Neural cell (in vitro differentiated cells): Measurements from ENCODE around the gene TECPR1. TPM values are rescaled to one million over a fixed set of nuclear protein-coding genes. Genes with fewer than 3 reads are reported as not detected.

ENCODE experiments used
- H2AFZ ChIP-seq: fragments of 200-600, 300-800 bp; sonication (generic), shearing (Covaris generic); 2 replicates; pipeline ENCODE4 v1.6.0; 2014; ENCODE audit warnings: low read depth, mild to moderate bottlenecking, antibody characterized with exemption, low read length, moderate library complexity
- H3F3A ChIP-seq: fragments of 200-600 bp; shearing (Covaris generic); 2 replicates; pipeline ENCODE4 v1.6.1; 2016; ENCODE audit warnings: mild to moderate bottlenecking, moderate library complexity, mixed read lengths, antibody characterized with exemption, low read length; ENCODE audit not compliant: insufficient read depth, poor library complexity, severe bottlenecking
- H3K27ac ChIP-seq: fragments of 200-600, 300-800 bp; sonication (generic), shearing (Covaris generic); 2 replicates; pipeline ENCODE4 v1.5.1; 2014; ENCODE audit warnings: mild to moderate bottlenecking, low read length, moderate library complexity
- H3K27me3 ChIP-seq: fragments of 300-800, 200-600 bp; sonication (generic), shearing (Covaris generic); 2 replicates; pipeline ENCODE4 v1.6.0; 2014; ENCODE audit warnings: mild to moderate bottlenecking, low read depth, low read length, moderate library complexity; ENCODE audit not compliant: insufficient read depth
- H3K36me3 ChIP-seq: fragments of 300-800, 200-600 bp; sonication (generic), shearing (Covaris generic); 2 replicates; pipeline ENCODE4 v1.5.1; 2014; ENCODE audit warnings: mild to moderate bottlenecking, antibody characterized with exemption, low read length, moderate library complexity; ENCODE audit not compliant: insufficient read depth
- H3K4me2 ChIP-seq: fragments of 300-800, 200-600 bp; sonication (generic), shearing (Covaris generic); 2 replicates; pipeline ENCODE4 v1.6.0; 2014; ENCODE audit warnings: mild to moderate bottlenecking, low read length
- H3K4me3 ChIP-seq: fragments of 300-800, 200-600 bp; sonication (generic), shearing (Covaris generic); 2 replicates; pipeline ENCODE4 v1.5.1; 2014; ENCODE audit warnings: mild to moderate bottlenecking, low read length, moderate library complexity
- H3K79me2 ChIP-seq: fragments of 200-600 bp; shearing (Covaris generic); replicated peaks from 2 replicates; pipeline ENCODE4 v1.6.0; 2014; ENCODE audit warnings: mild to moderate bottlenecking, low read length, moderate library complexity; ENCODE audit not compliant: insufficient read depth
- H3K9ac ChIP-seq: fragments of 300-800, 200-600 bp; sonication (generic), shearing (Covaris generic); 2 replicates; pipeline ENCODE4 v1.6.1; 2016; ENCODE audit warnings: mild to moderate bottlenecking, low read length, mixed read lengths
- H3K9me2 ChIP-seq: fragments of 200-600 bp; shearing (Covaris generic); 2 replicates; pipeline ENCODE4 v1.6.1; 2016; ENCODE audit warnings: mild to moderate bottlenecking, low read length, mixed read lengths; ENCODE audit not compliant: insufficient read depth
- H3K9me3 ChIP-seq: fragments of 200-600, 300-800 bp; sonication (generic), shearing (Covaris generic); 2 replicates; pipeline ENCODE4 v1.6.1; 2016; ENCODE audit warnings: mild to moderate bottlenecking, mixed run types, low read length, moderate library complexity, mixed read lengths
- H4K20me1 ChIP-seq: fragments of 200-600 bp; shearing (Covaris generic); 2 replicates; pipeline ENCODE4 v1.6.1; 2016; ENCODE audit warnings: mild to moderate bottlenecking, mixed run types; ENCODE audit not compliant: insufficient read depth
- CTCF ChIP-seq: fragments of 450-650 bp; IDR thresholded peaks from 2 replicates; pipeline ENCODE4 v1.5.1; 2014; ENCODE audit warnings: antibody characterized with exemption, mild to moderate bottlenecking, moderate library complexity; ENCODE audit not compliant: poor library complexity, severe bottlenecking
- EP300 ChIP-seq: fragments of 450-650 bp; conservative IDR thresholded peaks from 2 replicates; pipeline ENCODE4 v1.6.1; 2014; ENCODE audit warnings: antibody characterized with exemption, mild to moderate bottlenecking, moderate library complexity; ENCODE audit not compliant: poor library complexity, severe bottlenecking
- EZH2 ChIP-seq: fragments of 200-600, 300-800 bp; shearing (Covaris generic), sonication (generic); IDR thresholded peaks from 2 replicates; pipeline ENCODE4 v1.6.1; 2014; ENCODE audit warnings: antibody characterized with exemption, low read length, borderline replicate concordance, mild to moderate bottlenecking; ENCODE audit not compliant: insufficient read depth, poor library complexity, severe bottlenecking
- MXI1 ChIP-seq: fragments of 450-650 bp; conservative IDR thresholded peaks from 2 replicates; pipeline ENCODE4 v1.6.1; 2014; ENCODE audit warnings: antibody characterized with exemption, mild to moderate bottlenecking; ENCODE audit not compliant: poor library complexity, severe bottlenecking
- POLR2AphosphoS5 ChIP-seq: IDR thresholded peaks from 2 replicates; pipeline ENCODE4 v1.6.1; 2012
- RAD21 ChIP-seq: fragments of 450-650 bp; conservative IDR thresholded peaks from 2 replicates; pipeline ENCODE4 v1.6.1; 2014; ENCODE audit warnings: antibody characterized with exemption, mild to moderate bottlenecking, moderate library complexity
- REST ChIP-seq: IDR thresholded peaks from 2 replicates; pipeline ENCODE4 v1.6.1; 2012; ENCODE audit warnings: borderline replicate concordance
- SMC3 ChIP-seq: fragments of 450-650 bp; conservative IDR thresholded peaks from 2 replicates; pipeline ENCODE4 v1.6.1; 2014; ENCODE audit warnings: antibody characterized with exemption, mild to moderate bottlenecking, moderate library complexity; ENCODE audit not compliant: poor library complexity
- polyA plus RNA-seq: library from polyadenylated mRNA; depleted of rRNA; stranded (reverse); fragments of >200 nt; gene quantifications from 2 replicates; pipeline ENCODE4 v1.2.3, GENCODE V29; 2014

The TECPR1 gene
- polyA plus RNA-seq, 1 donor from 2014 or later: 46.6 TPM

- H3K9me2 ChIP-seq: no peaks in the 10 kb centered on the region
- TF ChIP-seq EZH2: no peak
- no peak for TF ChIP-seq POLR2AphosphoS5
- TF ChIP-seq MXI1: no peak
- H3K4me3 ChIP-seq: no peak overlapping the region
- H3K9ac ChIP-seq: no peak overlapping the region
- no peaks in the 10 kb centered on the region for H3K36me3 ChIP-seq
- H3K27ac ChIP-seq: no peak overlapping the region
- H3F3A ChIP-seq: no peaks in the 10 kb centered on the region
- H3K79me2 ChIP-seq: no peaks in the 10 kb centered on the region
- no peak overlapping the region for H2AFZ ChIP-seq
- H3K27me3 ChIP-seq: no peaks in the 10 kb centered on the region
- H4K20me1 ChIP-seq: no peaks in the 10 kb centered on the region
- H3K4me2 ChIP-seq: no peak overlapping the region
- H3K9me3 ChIP-seq: no peaks in the 10 kb centered on the region
Measured at GRCh38 chr7:98231493-98232262, 20.4 kb downstream of the TECPR1 start.

GRCh38 chr7:98230746-98231471 lies 21.1 kb downstream of the TECPR1 start:
- Histone ChIP-seq H3K9me2 (no peaks in the 10 kb centered on the region), H3F3A (no peaks in the 10 kb centered on the region), H3K79me2 (no peaks in the 10 kb centered on the region), H3K27me3 (no peaks in the 10 kb centered on the region), H3K36me3 (no peaks in the 10 kb centered on the region), H3K9me3 (no peaks in the 10 kb centered on the region), H4K20me1 (no peaks in the 10 kb centered on the region), H3K27ac (no peak overlapping the region), H3K4me3 (no peak overlapping the region), H3K9ac (no peak overlapping the region), H2AFZ (no peak overlapping the region), H3K4me2 (no peak overlapping the region)
- TF ChIP-seq REST: no peak
- no peak for TF ChIP-seq EP300
- no peak for TF ChIP-seq CTCF
- no peak for TF ChIP-seq POLR2AphosphoS5
- TF ChIP-seq RAD21: no peak
- no peak for TF ChIP-seq SMC3
